Superior temporal gyrus (tissue), 1 donor: Measurements from ENCODE around the gene EML4.

Source experiments
- DNase-seq: peaks from one replicate; pipeline ENCODE4 v3.0.0-alpha.2; 2016; ENCODE audit errors: extremely low spot score

Gene EML4

GRCh38 chr2:42224422-42225067 lies 55.4 kb downstream of the EML4 start:
- DNase-seq, result no peak

GRCh38 chr2:42225573-42225972 lies 56.4 kb downstream of the EML4 start:
- DNase-seq, result no peak

- DNase-seq, result no peak
Measured at GRCh38 chr2:42227491-42227890, 58.3 kb downstream of the EML4 start.

- DNase-seq, result no peak
Measured at GRCh38 chr2:42228101-42228500, 58.9 kb downstream of the EML4 start.

- no peak for DNase-seq
Measured at GRCh38 chr2:42229949-42230348, 60.8 kb downstream of the EML4 start.

DNA sequence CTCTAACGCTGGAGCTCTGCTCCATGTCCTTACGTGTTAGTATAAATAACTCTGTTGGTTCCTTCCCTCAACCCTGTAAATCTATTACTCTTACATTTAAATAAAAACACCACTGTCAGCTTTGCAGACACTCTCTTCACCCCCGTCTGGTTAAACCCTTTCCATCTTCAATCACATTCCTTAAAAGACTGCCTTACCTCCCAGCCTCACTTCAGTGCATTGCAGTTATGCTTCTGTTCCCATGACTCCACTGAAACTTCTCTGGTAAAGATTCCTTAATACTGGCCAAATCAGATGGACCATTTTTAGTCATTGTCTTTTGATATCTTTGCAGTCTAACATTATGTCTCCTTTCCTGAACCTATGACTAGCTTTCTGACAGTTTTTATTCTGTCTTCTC lies 61.7 kb downstream of the EML4 start:
- DNase-seq, result no peak

DNA sequence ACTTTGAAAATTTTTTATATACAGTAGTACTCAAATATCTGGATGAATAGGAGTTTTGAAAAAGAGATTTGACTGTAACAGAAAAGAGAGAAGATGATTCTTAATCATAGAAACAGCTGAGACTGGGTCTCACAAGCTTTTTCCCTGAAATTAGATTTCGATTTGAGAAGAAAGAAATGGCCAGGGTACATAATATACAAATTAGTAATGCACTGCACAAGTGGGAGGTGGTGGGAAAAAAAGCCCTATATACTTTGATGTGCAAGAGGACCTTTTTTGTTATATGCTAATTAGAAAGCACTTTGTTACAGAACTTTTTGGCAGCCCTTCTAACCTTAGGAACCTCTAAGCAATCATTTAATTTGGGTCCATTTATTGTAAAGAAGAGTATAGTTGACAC lies 62.9 kb downstream of the EML4 start:
- no peak for DNase-seq

- no peak for DNase-seq
Measured at GRCh38 chr2:42233976-42234441, 64.9 kb downstream of the EML4 start.

DNA sequence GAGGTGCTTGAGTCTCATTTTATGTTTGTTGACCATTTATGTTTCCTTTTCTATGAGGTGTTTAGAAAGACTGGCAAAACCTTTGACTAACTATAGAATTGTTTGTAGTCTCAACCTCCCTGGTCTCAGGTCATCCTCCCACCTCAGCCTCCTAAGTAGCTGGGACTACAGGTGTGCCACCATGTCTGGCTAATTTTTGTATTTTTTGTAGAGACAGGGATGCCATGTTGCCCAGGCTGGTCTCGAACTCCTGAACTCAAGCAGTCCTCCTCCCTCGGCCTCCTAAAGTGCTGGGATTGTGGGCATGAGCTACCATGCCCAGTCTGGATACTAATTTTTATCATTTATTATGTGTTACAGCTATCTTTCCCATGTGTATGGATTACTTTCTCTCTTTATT lies 67.8 kb downstream of the EML4 start:
- DNase-seq, result no peak

DNA sequence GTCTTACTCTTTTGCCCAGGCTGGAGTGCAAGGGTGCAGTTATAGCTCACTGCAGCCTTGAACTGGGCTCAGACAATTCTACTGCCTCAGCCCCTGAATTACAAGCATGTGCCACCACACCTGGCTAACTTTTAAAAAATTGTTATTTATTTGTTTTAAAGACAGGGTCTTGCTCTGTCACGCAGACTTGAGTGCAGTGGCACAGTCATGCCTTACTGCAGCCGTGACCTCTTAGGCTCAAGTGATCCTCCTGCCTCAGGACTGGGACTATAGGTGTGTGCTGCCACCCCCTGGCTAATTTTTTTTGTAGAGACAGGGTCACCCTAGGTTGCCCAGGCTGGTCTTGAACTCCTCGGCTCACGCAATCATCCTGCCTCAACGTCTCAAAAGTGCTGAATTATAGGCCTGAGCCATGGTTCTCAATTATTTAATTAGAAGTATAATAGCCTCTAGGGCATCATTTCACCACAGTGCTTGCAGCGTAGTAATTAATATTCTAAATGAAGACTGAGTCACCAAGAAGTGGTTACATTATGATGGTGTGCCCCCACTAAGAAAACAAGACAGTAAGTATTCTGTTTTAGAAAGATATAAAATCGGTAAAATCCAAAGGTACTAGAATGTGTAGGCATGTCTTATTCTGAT lies 69.6 kb downstream of the EML4 start:
- DNase-seq, result no peak

- no peak for DNase-seq
Measured at GRCh38 chr2:42239289-42239661, 70.1 kb downstream of the EML4 start.

DNA sequence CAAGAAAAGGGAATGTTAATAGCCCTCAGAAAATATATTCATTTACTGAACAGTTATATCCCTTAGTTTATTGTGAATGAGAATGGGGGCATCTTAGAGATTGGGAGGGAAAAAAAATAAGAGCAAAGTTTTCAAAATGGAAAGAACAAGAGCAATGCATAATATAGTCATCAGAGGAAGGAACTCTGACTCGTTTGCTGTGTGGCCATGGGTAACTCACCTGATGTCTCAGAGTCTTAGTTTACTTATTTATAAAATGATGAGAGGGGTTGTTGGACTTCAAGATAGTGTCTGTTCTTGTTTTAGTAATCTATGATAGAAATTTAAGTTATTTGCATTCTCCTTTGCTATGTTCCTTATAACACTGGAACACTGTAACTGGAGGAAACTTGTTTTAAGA lies 70.7 kb downstream of the EML4 start:
- no peak for DNase-seq

- no peak for DNase-seq
Measured at GRCh38 chr2:42241517-42241916, 72.4 kb downstream of the EML4 start.

DNA sequence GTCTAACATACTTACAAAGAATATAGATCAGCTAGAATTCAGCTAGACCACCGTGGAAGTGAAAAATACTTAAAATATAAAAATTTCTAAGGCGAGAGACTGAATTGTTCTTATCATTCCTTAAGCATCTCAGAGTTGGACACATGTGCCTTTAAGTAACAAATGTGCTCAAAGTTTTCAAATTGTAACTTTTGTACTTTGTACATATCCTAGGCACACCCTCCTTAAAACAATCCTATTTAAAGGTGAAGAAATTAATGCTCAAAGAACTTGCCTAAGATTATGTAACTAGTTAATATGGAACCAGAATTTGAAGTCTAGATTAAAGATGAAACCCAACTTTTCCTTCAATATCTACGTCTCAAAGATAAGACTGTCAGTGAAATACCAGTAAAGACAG lies 74.1 kb downstream of the EML4 start:
- no peak for DNase-seq

DNA sequence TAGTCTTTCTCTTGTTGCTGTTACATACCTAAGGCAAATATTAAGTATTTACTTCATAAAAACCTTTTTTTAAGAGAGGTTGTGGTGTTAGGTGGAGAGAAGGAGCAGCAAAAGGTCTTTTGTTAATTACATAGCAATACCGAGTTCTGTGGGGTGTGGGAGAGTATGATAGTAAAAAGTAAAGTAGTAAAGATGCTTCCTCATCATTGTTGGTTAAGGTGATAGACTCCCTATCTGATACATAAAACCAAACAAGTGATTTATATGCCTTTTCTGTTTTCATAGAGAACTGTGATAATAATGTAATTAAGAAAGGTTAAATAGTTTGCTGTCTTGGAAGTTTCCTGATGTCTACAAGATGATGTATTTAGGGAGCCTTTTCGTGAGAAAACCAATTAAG lies 75.4 kb downstream of the EML4 start:
- no peak for DNase-seq

- no peak for DNase-seq
Measured at GRCh38 chr2:42245396-42245795, 76.2 kb downstream of the EML4 start.

- DNase-seq, result no peak
Measured at GRCh38 chr2:42246562-42246961, 77.4 kb downstream of the EML4 start.

DNA sequence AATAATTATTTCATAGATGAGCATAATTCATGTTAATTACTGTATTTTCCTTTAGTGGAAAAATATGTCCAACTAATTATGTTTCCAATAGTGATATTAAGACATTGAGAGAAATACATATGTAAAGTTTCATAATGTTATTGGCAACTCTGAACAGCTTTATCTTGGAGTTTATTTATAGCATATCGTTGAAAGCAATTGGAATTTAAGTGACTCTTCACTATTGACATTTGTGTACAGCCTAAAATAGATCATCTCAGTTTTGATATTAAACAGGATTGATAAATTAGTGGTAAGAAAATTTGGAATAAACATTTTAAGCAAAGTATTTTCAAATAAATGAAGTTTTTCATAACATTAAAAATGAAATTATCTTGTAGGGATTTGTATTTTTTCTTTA lies 79.7 kb downstream of the EML4 start:
- no peak for DNase-seq

DNA sequence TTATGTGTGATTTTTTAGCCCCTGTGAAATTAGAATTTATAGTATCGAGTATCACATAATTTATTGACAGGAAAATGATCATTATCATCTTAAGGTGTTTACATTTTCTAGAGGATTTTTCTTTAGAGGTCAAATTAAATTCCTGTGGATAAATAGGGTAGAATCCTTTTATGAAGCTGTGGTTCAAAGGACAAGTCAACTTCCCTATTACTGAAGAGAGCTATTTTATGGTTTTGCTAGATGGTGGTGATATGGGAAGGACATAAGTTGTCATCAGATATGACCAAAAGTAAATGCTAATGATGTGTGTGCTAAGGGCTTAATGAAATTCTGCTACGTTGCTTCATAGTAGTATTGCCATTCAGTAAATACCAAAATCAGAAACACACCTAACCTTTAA lies 80.1 kb downstream of the EML4 start:
- DNase-seq, result no peak

DNA sequence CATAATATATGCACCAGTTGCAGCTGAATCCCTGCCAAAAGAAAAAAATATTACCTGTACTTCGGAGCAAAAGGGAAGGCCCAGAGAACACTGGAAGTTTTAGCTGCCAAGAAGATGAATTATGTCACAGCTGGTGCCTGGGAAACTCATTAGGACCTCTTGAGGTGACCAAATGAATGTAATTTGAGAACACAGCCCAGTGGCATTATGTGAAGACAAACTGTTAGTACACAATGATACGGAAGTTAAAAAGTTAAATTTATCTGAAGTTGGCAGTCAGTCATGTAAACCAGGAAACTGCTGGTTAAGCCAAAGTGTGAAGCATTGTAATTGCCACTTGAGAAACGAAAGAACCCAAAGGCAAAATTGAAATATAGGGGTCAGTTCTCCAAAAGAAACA lies 80.7 kb downstream of the EML4 start:
- DNase-seq, result no peak

DNA sequence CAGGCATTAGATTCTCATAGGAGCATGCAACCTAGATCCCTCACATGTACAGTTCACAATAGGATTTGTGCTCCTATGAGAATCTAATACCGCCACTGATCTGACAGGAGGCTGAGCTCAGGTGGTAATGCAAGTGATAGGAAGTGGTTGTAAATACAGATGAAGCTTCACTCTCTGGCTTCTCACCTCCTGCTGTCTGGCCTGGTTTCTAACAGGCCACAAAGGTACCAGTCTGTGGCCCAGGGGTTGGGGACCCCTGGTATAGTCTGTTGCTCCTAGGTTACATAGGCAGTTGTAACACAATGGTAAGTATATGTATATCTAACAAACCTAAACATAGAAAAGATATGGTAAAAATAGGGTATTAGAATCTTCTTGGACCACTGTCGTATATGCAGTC lies 81.8 kb downstream of the EML4 start:
- DNase-seq, result no peak

DNA sequence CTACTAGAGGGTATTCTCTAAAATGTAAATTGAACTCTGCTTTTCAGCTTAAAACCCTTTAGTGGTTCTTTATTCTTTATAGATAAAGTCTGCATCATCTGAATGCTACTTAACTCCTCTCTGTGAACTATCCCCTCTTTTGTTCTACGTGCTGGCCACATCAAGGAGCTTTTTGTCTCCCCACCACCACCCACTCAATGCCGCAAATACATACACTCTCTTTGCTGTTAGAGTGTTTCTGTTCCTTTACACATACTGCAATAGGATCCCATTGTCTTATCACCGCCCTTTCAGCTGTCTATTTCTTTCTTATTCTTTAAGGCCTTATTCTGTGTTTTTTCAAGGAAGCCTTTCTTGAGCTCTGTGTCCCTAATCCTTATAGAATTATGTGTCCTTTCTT lies 83.3 kb downstream of the EML4 start:
- no peak for DNase-seq

GRCh38 chr2:42254186-42254895 lies 85.2 kb downstream of the EML4 start:
- DNase-seq, result no peak
